ENCODE measurements around the gene RGL2. TPM values are rescaled to one million over a fixed set of nuclear protein-coding genes. Genes with fewer than 3 reads are reported as not detected.
"Not testable (repeated sequence)": the region's sequence is repeated elsewhere in the genome, so short reads cannot be mapped to it uniquely, and the experiment has no call there.

RGL2 gene
- total RNA-seq, 1 donor from 2014 or later = 42.3 TPM

GRCh38 chr6:33278392-33278741 lies 20.4 kb downstream of the RGL2 start:
- H3K36me3 ChIP-seq (ENCODE audit: control insufficient read depth, insufficient read depth, low read length) = peaks cover 4% of the 10 kb centered on the region
- no peak for TF ChIP-seq CTCF (IDR thresholded peaks at IDR 0.05; ENCODE audit: insufficient read depth, low read length, poor library complexity, severe bottlenecking)
- H3K27me3 ChIP-seq (ENCODE audit: control insufficient read depth, insufficient read depth, low read length) = no peaks in the 10 kb centered on the region
- no peak overlapping the region for H3K4me3 ChIP-seq (ENCODE audit: low read depth, low read length)
- no peak for DNase-seq (ENCODE audit: low read depth)

GRCh38 chr6:33277663-33278391 lies 20.9 kb downstream of the RGL2 start:
- DNase-seq (ENCODE audit: low read depth) = no peak
- Histone ChIP-seq H3K36me3 (ENCODE audit: control insufficient read depth, insufficient read depth, low read length) (peaks cover 4% of the 10 kb centered on the region), H3K4me3 (ENCODE audit: low read depth, low read length) (peak overlapping the region; percentile 39), H3K27me3 (ENCODE audit: control insufficient read depth, insufficient read depth, low read length) (no peaks in the 10 kb centered on the region)
- no peak for TF ChIP-seq CTCF (IDR thresholded peaks at IDR 0.05; ENCODE audit: insufficient read depth, low read length, poor library complexity, severe bottlenecking)

GRCh38 chr6:33276864-33277662 lies 21.7 kb downstream of the RGL2 start, which contains the start of gene B3GALT4:
TSS of gene B3GALT4 (plus strand) at chr6:33277123. CDS start at chr6:33277420, 297 bp downstream.
- Histone ChIP-seq H3K4me3 (ENCODE audit: low read depth, low read length) (peak within 1 kb of the TSS; percentile 39), H3K36me3 (ENCODE audit: control insufficient read depth, insufficient read depth, low read length) (peaks cover 6% of the 10 kb centered on the region), H3K27me3 (ENCODE audit: control insufficient read depth, insufficient read depth, low read length) (no peaks in the 10 kb centered on the region)
- no peak for DNase-seq (ENCODE audit: low read depth)
- TF ChIP-seq CTCF (IDR thresholded peaks at IDR 0.05; ENCODE audit: insufficient read depth, low read length, poor library complexity, severe bottlenecking) = peak; percentile 33

GRCh38 chr6:33276581-33276863 lies 22.2 kb downstream of the RGL2 start:
- H3K36me3 ChIP-seq (ENCODE audit: control insufficient read depth, insufficient read depth, low read length) = peaks cover 6% of the 10 kb centered on the region
- no peaks in the 10 kb centered on the region for H3K27me3 ChIP-seq (ENCODE audit: control insufficient read depth, insufficient read depth, low read length)
- no peak for TF ChIP-seq CTCF (IDR thresholded peaks at IDR 0.05; ENCODE audit: insufficient read depth, low read length, poor library complexity, severe bottlenecking)
- DNase-seq (ENCODE audit: low read depth) = no peak
- H3K4me3 ChIP-seq (ENCODE audit: low read depth, low read length) = peak overlapping the region; percentile 39

- H3K27me3 ChIP-seq (ENCODE audit: control insufficient read depth, insufficient read depth, low read length); H3K4me3 ChIP-seq (ENCODE audit: low read depth, low read length); H3K36me3 ChIP-seq (ENCODE audit: control insufficient read depth, insufficient read depth, low read length); DNase-seq (ENCODE audit: low read depth): not testable (repeated sequence)
Observed at GRCh38 chr6:33275795-33276580, 22.8 kb downstream of the RGL2 start.
